Hematopoietic multipotent progenitor cell treated with erythropoietin and hydrocortisone succinate and interleukin-3 and kit ligand, for 17 days (in vitro differentiated cells): ENCODE measurements around the gene MUS81.

Source experiments
- DNase-seq: peaks from one replicate; pipeline ENCODE4 v3.0.0-alpha.2; 2015; ENCODE audit warnings: low spot score

Gene MUS81

DNA sequence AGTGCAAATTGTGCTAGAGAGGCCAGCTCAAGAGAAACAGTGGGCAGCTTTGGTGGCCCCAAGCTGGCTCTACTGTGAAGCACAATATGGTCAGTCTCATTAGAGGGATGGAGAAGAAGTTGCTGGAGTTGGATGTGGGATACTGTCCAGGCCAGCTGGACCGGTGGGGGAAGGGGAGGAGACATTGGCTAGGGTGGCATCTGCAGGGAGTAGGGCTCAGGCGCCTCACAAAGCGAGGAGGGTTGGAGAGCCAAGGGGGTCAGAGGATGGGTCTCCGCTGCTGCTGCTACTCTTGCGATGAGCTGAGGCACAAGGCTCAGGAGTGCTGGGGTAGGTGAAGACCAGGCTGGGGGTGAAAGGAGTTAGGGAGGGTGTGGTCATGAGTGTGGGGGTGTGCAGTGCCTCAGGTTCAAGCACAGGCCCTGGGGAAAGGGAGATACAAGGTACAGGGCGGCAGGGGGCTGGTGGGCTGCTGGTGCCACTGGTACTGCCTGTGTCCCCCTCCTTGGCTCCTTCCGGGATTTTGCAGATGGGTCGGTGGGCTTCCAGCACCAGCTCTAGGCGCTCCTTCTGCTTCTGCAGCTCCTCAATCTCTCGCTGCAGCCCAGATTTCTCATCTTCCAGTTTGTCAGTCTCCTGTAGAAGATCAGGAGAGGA, 32.6 kb downstream of the MUS81 start:
- no peak for DNase-seq

DNA sequence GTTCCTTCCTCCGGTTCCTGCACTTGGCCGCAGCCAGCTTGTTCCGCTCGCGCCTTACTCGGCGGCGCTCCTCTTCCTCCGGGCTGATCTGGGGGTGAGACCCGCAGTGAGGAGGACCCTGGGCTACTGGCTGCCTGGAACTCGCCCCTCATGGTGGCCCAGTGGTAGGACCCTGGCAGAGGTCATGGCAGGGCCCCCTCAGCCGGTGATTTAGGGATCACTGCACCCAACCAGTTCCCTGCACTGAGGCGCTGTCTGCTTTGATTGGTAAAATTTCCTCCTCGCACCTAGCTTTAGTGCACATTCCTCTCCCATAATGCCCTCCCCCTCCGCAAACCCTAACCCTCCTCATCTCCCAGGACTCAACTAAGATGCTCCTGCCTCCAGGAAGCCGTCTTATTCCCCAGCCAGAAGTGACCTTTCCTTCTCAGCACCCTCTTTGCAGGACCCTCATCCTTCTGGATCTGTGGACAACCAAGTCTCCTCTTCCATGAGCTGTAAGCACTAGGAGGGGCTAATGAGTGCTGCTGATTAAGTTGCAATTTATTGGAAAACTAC, 33.9 kb downstream of the MUS81 start:
- no peak for DNase-seq

DNA sequence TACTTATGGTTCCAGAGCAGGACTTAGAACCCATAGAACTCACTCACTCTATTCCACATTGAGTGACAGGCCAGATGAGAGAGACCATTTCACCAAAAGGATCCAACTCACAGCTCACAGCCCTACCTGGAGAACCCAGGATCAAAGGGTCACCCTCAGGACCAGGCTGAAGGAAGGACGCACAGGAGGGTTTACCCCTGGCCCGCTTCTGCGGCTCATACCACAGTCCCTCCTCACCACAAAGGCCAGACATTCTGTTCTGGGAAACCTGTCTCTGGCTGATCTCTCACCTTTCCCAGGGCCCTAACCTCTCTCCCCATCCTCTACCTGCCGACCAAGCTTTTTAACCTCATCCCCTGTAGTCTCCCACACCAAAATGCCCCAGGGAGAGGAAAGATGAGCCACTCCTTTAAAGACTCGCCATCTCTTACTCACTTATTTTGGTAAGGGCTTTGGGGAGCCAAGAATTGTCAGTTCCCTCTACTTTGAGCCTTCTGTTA, 35.3 kb downstream of the MUS81 start:
- DNase-seq = no peak

DNA sequence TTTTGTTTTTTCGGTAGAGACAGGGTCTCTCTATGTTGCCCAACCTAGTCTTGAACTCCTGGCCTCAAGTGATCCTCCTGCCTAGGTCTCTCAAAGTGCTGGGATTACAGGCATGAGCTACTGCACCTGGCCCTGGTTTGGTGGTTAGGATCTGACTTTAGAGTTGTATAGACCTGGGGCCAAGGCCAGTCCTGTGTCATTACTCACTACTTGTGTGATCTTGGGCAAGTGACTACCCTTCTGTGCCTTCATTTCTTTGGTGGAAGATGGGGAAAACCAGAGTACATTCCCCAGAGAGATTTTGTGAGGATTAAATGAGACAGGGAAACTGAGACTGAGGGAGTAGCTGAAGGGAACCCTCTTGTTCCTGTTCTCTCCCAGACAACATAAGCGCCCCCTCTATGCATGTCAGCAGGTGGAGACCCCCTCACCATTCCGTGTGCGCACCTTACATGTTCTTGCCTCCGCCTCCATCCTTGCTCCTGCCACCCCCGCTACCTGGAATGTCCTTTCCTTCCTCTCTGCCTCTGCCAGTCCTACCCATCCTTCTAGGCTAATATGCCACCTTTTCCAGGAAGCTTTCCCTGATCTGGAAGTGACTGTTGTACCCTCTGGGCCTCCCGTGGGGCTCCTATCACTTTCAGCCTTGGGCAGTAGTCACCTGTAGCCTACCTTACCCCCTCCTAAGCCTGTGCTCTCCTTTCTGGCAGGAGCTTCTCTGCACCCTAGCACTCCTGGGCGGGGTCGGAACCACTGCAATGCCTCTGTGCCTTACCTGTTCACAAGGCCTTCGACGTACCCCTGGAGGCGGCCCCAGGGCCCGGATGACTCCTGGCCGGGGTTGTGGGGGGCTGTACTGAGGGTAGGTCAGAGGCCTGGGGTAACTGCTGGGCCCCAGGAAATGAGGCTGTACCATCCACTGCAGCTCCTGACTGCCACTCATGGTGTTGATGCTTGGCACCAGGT, 36.1 kb downstream of the MUS81 start:
- DNase-seq = no peak

DNA sequence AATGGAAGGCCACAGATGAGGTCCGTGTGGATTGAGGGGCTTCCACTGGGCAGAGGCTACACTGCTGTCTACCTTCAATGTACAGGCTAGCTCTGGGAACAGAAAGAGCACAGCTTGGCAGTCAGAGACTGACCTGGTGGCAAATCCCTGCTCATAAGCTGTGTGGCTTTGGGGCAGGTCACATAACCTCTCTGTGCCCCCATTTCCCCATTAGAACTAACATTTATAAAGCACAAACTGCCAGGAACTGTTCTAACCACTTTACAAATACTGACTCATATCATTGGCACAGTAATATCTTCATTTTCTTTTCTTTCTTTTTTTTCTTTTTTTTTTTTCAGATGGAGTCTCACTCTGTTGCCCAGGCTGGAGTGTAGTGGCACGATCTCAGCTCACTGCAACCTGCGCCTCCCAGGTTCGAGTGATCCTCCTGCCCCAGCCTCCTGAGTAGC, 36.8 kb downstream of the MUS81 start:
- DNase-seq = no peak

DNA sequence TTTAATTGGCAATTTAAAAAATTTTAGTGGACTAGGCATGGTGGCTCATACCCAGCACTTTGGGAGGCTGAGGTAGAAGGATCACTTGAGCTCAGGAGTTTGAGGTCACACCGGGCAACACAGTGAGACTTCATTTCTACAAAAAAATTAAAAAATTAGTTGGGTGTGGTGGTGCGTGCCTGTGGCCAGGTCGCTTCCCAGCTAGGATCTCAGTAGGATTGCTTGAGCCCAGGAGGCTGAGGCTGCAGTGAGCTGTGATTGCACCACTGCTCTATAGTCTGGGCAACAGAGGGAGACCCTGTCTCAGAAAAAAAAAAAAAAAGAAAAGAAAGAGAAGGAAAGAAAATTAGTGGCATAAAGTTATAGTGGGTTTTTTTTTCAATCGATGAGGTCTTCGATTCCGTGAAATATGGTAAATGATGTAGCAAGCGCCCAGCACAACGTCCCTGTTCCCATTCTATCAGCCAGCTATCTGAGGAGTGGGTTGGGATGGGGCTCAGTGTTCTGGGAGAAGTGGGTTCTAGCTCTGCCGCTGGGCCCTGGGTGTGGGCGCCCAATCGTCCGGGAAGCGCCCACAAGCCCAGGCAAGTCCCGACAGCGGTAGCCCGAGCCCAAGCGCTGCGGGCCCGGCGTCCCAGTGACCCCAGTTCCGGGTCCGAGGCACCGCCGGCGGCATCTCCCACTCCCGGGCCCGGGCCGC, 38.6 kb downstream of the MUS81 start:
- no peak for DNase-seq

DNA sequence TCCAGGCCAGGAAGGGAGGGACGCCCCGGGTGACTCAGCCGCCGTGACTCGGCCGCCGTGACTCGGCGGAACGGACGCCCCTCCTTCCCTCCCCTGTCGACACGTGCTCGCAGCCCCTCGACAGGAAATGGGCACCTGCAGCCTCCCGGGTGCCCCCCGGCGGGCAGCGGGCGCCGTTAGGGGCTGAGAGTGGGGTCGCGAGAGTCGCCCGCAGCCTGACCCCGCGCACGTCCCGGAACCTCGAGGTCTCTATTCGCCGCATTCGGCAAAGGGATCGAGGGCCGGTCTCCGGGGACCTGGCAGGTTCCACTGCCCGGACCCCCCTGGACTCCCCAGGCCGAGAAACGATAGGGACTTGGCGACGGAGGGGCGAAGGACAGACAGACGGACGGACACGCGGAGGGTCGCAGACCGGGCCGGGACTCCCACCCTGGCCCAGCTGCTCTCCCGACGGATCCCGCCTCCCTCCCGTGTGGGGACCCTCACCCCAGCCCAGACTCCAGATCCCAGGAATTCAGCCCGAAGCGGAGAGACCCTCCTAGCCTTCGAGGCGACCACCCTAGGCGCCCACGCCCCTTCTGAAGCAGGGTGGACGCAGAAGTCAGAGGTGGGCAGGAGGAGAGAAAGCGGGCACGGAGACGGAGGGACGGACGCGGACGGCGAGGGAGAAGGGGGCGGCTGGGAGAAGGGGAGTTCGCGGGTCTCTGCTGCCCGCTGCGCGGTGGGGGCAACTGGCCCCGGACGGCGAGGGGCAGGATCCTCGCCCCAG, 39.3 kb downstream of the MUS81 start:
- peak; percentile 90 for DNase-seq

DNA sequence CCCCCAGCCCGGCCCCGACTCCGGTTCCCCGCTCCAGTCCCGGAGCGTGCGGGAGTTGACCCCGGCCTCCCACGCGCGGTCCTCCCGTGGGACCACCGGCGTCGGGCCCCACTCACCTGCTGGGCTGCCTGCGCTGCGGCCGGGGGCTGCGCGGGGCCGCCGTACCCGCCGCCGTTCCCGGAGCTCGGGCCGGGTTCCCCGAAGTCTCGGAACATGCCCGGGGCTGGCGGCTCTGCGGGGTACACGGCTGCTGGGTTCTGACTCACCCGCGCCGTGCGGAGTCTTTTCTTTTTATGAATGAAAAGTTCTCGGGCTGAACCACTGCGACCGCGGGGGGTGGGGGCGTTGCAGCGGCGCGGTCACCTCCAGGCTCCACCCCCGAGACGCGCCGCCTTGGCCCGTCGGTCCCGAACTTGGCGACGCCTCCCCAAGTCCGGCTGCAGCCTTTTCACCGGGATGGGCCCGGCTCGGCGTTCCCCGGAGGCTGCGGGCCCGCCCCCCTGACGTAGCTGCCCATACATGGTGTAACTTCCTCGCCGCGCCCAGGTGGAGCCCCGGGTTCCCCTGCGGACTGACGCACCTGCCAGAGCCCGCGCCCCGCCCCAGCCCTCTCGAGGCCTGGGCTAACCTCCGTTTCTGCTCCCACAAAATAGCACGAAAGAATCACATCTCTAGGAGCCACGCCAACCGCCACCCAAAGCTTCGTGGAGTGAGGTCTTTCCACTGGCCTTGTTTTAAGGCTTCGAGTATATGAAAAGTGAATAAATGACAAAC, 40.1 kb downstream of the MUS81 start, which contains the start of gene FOSL1:
Gene FOSL1 (minus strand): TSS at position 264 of the 774 bp plus-strand sequence. CDS start 49 bp downstream, at position 215.
- DNase-seq = peak; percentile 96

DNA sequence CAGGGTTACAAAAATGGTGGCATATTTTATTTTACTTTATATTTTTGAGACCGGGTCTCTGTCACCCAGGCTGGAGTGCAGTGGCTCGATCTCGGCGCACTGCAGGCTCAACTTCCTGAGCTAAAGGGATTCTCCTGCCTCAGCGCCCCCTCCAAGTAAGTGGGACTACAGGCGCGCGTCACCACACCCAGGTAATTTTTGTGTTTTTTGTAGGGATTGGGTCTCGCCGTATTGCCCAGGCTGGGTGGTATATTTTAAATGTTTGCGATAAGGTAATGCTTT, 40.6 kb downstream of the MUS81 start:
- DNase-seq = no peak

DNA sequence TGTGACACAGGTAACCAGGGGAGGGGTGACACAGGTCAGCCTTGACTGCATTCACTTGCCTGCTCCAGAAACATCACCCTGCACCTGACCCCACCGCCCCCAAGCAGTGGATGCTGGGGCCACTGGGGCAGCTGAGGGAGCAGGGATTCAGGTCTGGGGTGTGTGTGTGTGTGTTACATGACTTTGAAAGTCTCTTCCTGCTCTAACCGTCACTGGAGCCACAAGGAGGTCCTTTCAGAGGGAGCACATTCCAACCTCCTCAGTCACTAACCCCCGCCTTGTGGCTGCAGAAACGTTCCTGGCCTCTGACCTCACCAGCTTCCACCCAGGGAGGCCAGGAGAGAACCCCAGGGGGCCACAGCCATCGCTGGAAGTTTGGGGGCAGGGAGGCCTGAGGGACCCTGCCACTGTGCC, 42.8 kb downstream of the MUS81 start:
- DNase-seq = no peak

DNA sequence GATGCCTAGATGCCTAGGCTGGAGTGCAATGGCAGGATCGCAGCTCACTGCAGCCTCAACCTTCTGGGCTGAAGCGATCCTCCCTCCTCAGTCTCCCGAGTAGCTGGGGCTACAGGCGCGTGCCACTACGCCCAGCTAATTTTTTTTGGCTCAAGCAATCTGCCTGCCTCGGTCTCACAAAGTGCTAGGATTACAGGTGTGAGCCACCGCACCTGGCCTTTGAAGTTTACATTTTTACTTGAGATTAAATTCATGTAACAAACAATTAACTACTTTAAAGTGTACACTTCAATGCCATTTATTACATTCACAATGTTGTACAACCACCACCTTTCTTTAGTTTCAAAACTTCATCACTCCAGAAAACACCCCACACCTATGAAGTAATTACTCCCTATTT, 43.5 kb downstream of the MUS81 start:
- DNase-seq = no peak

DNA sequence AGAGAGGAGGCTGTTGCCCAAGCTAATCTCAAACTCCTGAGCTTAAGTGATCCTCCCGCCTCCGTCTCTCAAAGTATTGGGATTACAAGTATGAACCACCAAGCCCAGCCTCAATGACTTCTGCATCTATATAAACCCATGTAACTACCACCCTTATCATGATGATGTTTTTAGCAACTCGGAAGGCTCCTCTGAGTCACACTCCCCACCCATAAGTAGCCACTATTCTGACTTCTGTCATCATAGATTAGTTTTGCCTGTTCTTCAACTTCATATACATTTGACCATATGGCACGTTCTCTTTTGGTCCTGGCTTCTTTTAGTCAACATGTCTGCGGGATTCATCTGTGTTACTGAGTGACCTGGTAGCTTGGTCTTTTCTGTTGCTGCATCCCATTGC, 46.4 kb downstream of the MUS81 start:
- DNase-seq = peak; percentile 78

DNA sequence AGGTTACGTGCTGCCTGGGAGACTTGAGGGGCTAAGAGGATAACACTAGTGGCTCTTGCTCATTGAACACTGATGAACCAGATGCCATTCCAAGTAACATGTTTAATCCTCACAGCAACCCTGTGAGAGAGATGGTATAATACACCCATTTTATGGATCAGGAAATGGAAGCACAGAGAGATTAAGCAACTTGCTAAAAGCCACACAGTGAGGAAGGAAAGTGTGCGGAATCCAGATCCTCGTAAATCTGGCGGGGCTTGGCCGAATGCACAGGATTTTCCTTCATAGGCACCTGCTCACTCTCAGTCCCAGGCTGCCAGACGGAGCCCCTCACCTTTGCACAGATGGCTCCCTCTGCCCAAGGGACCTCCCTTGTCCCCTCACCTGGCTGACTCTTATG, 47.6 kb downstream of the MUS81 start:
- DNase-seq = no peak

DNA sequence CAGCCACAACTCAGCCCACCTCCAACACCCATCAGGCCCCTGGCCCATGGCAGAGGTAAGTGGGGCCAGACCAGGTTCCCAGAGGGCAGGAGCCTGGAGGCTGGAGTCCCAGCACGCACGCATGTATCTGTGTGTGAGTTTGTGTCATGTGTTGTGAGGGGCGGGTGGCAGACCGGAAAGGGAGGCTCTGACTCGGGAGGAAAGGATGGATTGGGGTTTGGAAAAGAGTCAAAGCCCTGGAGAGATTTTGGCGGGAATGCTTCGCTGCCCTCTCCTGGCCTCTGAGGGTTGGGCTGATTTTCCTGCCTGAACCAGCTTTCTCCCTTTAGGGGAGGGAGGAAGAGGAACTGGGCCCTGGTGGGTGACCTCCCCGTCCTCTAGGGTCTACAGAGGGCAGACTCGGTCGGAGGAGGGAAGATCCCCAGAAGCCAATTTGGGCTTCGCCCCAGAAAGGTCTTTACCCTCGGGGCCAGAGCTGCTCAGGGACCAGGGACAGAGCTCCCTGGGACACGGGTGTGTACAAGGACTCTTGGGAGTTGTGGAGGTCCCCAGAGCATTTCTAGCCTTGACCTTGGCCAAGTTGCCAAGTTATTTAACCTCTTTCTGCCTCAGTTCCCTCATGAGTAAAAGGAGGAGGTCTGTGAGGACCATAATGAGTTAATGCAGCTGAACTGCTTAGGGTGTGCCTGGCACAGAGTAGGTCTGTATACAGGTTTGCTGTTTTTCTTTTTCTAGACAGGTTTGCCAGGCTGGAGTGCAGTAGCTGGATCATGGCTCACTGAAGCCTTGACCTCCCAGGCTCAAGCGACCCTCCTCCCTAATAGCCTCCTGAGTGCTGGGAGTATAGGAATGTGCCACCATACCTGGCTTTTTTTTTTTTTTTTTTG, 51.7 kb downstream of the MUS81 start:
- no peak for DNase-seq

DNA sequence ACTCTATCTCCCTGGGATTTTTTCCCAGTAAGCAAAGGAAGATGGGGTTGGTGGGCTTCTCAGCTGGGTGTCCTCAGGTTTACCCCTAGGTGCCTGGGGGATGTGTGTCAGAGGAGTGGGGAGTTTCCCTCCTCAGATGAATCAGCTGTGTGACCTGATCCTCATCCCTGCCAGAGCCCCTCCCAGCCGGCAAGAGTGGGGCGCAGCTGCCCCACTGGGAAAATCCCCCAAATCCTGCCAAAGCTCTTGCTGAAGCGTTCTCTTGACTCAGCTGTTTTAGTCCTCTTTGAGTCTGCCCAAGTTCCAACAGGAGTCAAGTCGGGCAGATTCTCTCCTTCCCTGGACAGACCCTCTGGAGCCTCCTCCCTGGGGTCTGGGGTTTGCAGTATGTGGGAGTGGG, 52.6 kb downstream of the MUS81 start:
- no peak for DNase-seq

DNA sequence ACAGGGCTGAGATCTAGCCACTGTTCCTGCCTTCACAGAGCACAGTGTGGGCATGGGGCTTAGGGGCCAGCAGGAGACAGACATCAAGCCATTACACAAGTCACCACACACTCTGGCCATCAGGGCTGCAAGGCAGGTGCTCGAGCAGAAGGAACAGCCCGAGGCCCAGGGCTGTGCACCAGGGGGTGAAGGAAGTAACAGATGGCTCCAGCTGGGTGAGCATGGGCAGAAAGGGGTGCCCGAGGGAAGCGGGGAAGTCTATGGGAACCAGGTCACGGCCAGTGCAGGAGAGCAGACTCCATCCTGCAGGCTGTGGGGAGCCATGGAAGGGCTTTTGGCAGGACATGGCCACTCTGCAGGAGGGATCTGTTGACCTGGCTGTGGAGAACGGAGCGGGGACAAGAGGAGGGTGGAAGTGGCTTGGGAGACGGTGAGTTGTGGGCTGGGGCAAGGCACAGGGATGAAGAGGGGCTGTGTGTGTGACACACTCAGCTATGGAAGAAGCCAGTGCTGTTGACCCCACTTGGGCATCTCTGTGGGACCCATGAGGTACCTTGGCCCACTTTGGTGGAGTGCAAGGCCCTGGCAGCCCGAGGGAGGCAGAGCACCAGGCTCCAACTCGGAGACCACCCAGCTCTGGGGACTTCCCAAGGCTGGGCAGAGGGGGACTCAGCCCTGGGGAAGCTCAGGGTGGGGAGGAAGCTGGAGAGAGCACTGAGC, 55.0 kb downstream of the MUS81 start:
- no peak for DNase-seq

DNA sequence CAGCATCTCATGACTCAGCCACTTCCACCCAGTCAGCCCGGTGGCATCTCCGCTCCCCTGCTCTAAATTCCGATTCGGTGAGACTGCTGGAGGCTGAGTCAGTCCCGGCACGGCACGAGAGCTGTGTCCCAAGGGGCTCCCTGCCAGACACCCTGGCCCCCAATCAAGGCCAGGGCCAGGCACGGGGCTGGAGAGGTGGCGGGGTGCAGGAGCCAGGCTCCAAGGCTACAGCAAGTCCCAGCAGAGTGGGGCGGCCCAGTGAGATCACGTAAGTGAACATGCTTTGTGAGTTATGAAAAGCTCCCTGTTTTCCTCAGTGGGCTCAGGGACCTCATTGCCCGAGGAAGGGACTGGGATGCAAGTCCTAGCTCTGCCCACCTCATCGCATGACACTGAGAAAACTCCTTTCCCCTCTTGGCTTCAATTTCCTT, 55.6 kb downstream of the MUS81 start:
- DNase-seq = peak; percentile 74
